NCI-H128 (cell line): ENCODE measurements around the gene CSMD2.

Experiments used
- DNase-seq: peaks from one replicate; lab custom pipeline; 2025; ENCODE audit not compliant: unreplicated experiment; lab: John Stamatoyannopoulos, UW

The CSMD2 gene

GRCh38 chr1:33824321-33824720 lies 340.7 kb downstream of the CSMD2 start:
- DNase-seq: no peak

GRCh38 chr1:33823830-33824229 lies 341.2 kb downstream of the CSMD2 start:
- no peak for DNase-seq

- no peak for DNase-seq
Measured at GRCh38 chr1:33823401-33823800, 341.6 kb downstream of the CSMD2 start.

- no peak for DNase-seq
Measured at GRCh38 chr1:33822396-33822795, 342.6 kb downstream of the CSMD2 start.

GRCh38 chr1:33821291-33821690 lies 343.7 kb downstream of the CSMD2 start:
- DNase-seq: no peak

- DNase-seq: no peak
Measured at GRCh38 chr1:33820804-33821203, 344.2 kb downstream of the CSMD2 start.

- DNase-seq: no peak
Measured at GRCh38 chr1:33819913-33820311, 345.1 kb downstream of the CSMD2 start.

- no peak for DNase-seq
Measured at GRCh38 chr1:33819290-33819912, 345.6 kb downstream of the CSMD2 start.

GRCh38 chr1:33818071-33818470 lies 347.0 kb downstream of the CSMD2 start:
- DNase-seq: no peak

GRCh38 chr1:33815061-33815460 lies 350.0 kb downstream of the CSMD2 start:
- no peak for DNase-seq

- DNase-seq: no peak
Measured at GRCh38 chr1:33814166-33814565, 350.9 kb downstream of the CSMD2 start.

GRCh38 chr1:33810571-33810970 lies 354.5 kb downstream of the CSMD2 start:
- DNase-seq: no peak

GRCh38 chr1:33805988-33806387 lies 359.0 kb downstream of the CSMD2 start:
- no peak for DNase-seq

GRCh38 chr1:33802268-33802667 lies 362.8 kb downstream of the CSMD2 start:
- no peak for DNase-seq

- no peak for DNase-seq
Measured at GRCh38 chr1:33797849-33798248, 367.2 kb downstream of the CSMD2 start.

GRCh38 chr1:33792651-33793050 lies 372.4 kb downstream of the CSMD2 start:
- DNase-seq: no peak

GRCh38 chr1:33792216-33792615 lies 372.8 kb downstream of the CSMD2 start:
- DNase-seq: no peak

GRCh38 chr1:33791251-33791650 lies 373.8 kb downstream of the CSMD2 start:
- DNase-seq: no peak

GRCh38 chr1:33790577-33790976 lies 374.5 kb downstream of the CSMD2 start:
- no peak for DNase-seq

GRCh38 chr1:33784876-33785275 lies 380.2 kb downstream of the CSMD2 start:
- DNase-seq: no peak

- no peak for DNase-seq
Measured at GRCh38 chr1:33782776-33783175, 382.3 kb downstream of the CSMD2 start.

GRCh38 chr1:33781652-33782051 lies 383.4 kb downstream of the CSMD2 start:
- no peak for DNase-seq

GRCh38 chr1:33777337-33777736 lies 387.7 kb downstream of the CSMD2 start:
- DNase-seq: no peak
